Neural crest cell (in vitro differentiated cells): ENCODE results near the gene NDUFB11. TPM values are rescaled to one million over a fixed set of nuclear protein-coding genes. Genes with fewer than 3 reads are reported as not detected.

Experiments
- DNase-seq: peaks from one replicate; pipeline ENCODE4 v3.0.0; 2021; ENCODE audit warnings: low read depth, mixed read lengths, low spot score
- H3K27ac Mint-ChIP-seq: one replicate; pipeline ENCODE4 v1.8.0; 2021; ENCODE audit warnings: mild to moderate bottlenecking, mixed read lengths; ENCODE audit not compliant: unreplicated experiment
- H3K27me3 Mint-ChIP-seq: 2 replicates; pipeline ENCODE4 v1.8.0; 2021; ENCODE audit warnings: low read depth, mild to moderate bottlenecking, mixed read lengths
- H3K36me3 Mint-ChIP-seq: 2 replicates; pipeline ENCODE4 v1.8.0; 2021; ENCODE audit warnings: low read depth, mild to moderate bottlenecking, mixed read lengths
- H3K4me1 Mint-ChIP-seq: 2 replicates; pipeline ENCODE4 v1.8.0; 2021; ENCODE audit warnings: mixed read lengths
- H3K4me3 Mint-ChIP-seq: one replicate; pipeline ENCODE4 v1.8.0; 2021; ENCODE audit warnings: mild to moderate bottlenecking, mixed read lengths
- H3K9me3 Mint-ChIP-seq: 2 replicates; pipeline ENCODE4 v1.8.0; 2021; ENCODE audit warnings: mixed read lengths
- CTCF ChIP-seq: fragments of 200-600 bp; sonication (generic); conservative IDR thresholded peaks from 2 replicates; pipeline ENCODE4 v1.5.0; 2021; ENCODE audit warnings: antibody characterized with exemption, mild to moderate bottlenecking
- total RNA-seq: library from RNA; stranded (reverse); gene quantifications from 2 replicates; pipeline ENCODE4 v1.2.1, GENCODE V29; 2021

NDUFB11 gene
- total RNA-seq, 1 donor from 2014 or later = 115 TPM

GRCh38 chrX:47098338-47099094 is 46.0 kb downstream of the NDUFB11 start:
- Mint-ChIP-seq H3K4me1 (no peaks in the 10 kb centered on the region), H3K4me3 (no peak overlapping the region), H3K36me3 (peaks cover 9% of the 10 kb centered on the region), H3K27me3 (no peaks in the 10 kb centered on the region), H3K9me3 (peaks cover 7% of the 10 kb centered on the region), H3K27ac (no peak overlapping the region)
- no peak for TF ChIP-seq CTCF
- DNase-seq = no peak

- Mint-ChIP-seq H3K4me1 (no peaks in the 10 kb centered on the region), H3K4me3 (no peak overlapping the region), H3K27ac (no peak overlapping the region), H3K27me3 (no peaks in the 10 kb centered on the region), H3K9me3 (peaks cover 7% of the 10 kb centered on the region), H3K36me3 (peaks cover 9% of the 10 kb centered on the region)
- no peak for TF ChIP-seq CTCF
- no peak for DNase-seq
These were observed 47.5 kb downstream of the NDUFB11 start for GRCh38 chrX:47097018-47097417.

- H3K4me3 Mint-ChIP-seq = no peak overlapping the region
- no peak for DNase-seq
- TF ChIP-seq CTCF = no peak
- H3K4me1 Mint-ChIP-seq = peaks cover 6% of the 10 kb centered on the region
- no peaks in the 10 kb centered on the region for H3K27me3 Mint-ChIP-seq
- no peak overlapping the region for H3K27ac Mint-ChIP-seq
- peaks cover 3% of the 10 kb centered on the region for H3K36me3 Mint-ChIP-seq
- no peaks in the 10 kb centered on the region for H3K9me3 Mint-ChIP-seq
These were observed 50.6 kb downstream of the NDUFB11 start for GRCh38 chrX:47093860-47094259.

- no peak overlapping the region for H3K4me3 Mint-ChIP-seq
- no peak for DNase-seq
- TF ChIP-seq CTCF = peak; percentile 67
- no peak overlapping the region for H3K27ac Mint-ChIP-seq
- no peaks in the 10 kb centered on the region for H3K27me3 Mint-ChIP-seq
- H3K9me3 Mint-ChIP-seq = no peaks in the 10 kb centered on the region
- H3K4me1 Mint-ChIP-seq = peaks cover 6% of the 10 kb centered on the region
- H3K36me3 Mint-ChIP-seq = peaks cover 3% of the 10 kb centered on the region
These were observed 51.3 kb downstream of the NDUFB11 start for GRCh38 chrX:47093248-47093647.

Other genes with a start within 250 kb of the NDUFB11 start
- 18.1 and 18.8 TPM in 2 replicates for gene JADE3, start 232.3 kb downstream of the NDUFB11 start, total RNA-seq
- 0.27 and 0.70 TPM in 2 replicates for gene RGN, start 66.3 kb downstream of the NDUFB11 start, total RNA-seq
- gene RBM10, start 519 bp upstream of the NDUFB11 start, total RNA-seq = 87.7 and 89.2 TPM in 2 replicates
- 484 and 498 TPM in 2 replicates for gene UBA1, start 49.1 kb upstream of the NDUFB11 start, total RNA-seq
- 281 and 289 TPM in 2 replicates for gene CDK16, start 74.0 kb upstream of the NDUFB11 start, total RNA-seq
- 232 and 245 TPM in 2 replicates for gene USP11, start 88.3 kb upstream of the NDUFB11 start, total RNA-seq
- gene ZNF157, start 225.9 kb upstream of the NDUFB11 start, total RNA-seq = 1.4 and 1.9 TPM in 2 replicates